HT-29 (cell line): ENCODE results near the gene KCNJ9. TPM values are rescaled to one million over a fixed set of nuclear protein-coding genes. Genes with fewer than 3 reads are reported as not detected.

ENCODE experiments used
- DNase-seq: peaks from one replicate; pipeline ENCODE4 v3.0.0-alpha.2; 2015; ENCODE audit warnings: low spot score
- total RNA-seq: library from RNA; depleted of rRNA; stranded (reverse); fragments of >200 nt; shearing (Covaris generic); gene quantifications from 2 replicates; pipeline ENCODE4 v1.2.3, GENCODE V29; 2014

The KCNJ9 gene
- total RNA-seq, 1 experiment from 2014 or later, result not detected

DNA sequence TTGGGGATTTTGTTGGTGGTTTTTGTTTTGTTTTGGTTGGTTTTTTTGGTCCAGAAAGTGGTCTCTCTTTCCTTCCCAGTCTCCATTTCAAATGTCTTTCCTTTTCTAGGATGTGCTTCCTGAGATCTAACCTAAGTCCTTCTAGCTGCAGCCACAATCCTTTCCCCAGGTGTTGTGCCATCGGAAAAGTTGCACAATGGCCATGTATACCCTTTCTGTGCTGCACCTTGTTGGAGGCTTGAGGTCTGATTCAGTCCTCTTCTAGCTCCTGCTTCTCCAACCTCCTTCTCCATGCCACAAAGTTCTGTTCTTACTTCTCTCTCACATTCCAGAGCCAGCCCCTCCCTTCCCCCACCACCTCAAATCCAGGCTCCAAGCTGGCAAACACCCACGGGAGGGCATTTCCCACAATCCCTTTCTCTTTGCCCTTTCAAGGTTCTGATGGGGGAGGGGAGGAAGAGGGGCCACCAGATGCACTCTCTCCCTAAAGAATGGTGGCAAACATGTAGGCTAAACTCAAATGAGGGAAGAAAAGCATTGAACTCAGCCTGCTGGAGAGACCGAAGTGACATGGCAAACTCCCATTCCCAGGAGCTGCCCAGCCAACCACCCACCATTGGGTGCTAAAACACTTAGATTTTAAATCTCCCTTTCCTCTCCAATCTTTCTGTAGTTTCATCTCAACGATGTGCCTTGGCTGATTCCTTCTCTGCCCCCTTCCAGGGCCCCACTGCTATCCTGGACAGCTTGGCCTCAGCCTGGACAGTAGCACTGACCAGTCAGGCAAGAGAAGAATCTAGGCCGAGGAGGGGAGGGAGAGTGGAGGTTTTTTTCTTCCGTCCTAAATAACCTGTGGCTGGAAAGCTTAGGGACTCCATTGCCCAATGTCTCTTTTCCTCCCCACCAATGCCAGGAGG, 14.3 kb upstream of the KCNJ9 start:
- DNase-seq, result no peak

DNA sequence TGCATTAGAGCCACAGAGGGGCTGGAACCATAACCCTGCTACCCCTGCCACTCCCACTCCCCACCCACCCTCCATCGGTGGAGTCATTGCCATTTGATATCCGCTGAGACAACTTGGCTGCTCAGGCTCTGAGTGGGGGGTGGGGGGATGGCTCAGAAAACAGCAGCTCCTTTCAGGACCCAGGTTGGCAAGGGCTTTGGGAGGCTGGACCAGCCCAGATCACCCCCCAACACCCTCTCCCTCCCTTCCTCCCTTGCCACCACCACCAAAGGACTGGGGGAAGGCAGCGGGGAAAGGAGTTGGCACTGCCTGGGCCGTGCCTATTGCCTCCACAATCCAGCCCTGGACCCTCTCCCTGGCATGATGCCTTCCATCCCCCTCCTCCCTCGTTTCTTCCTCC, 13.1 kb upstream of the KCNJ9 start:
- no peak for DNase-seq

DNA sequence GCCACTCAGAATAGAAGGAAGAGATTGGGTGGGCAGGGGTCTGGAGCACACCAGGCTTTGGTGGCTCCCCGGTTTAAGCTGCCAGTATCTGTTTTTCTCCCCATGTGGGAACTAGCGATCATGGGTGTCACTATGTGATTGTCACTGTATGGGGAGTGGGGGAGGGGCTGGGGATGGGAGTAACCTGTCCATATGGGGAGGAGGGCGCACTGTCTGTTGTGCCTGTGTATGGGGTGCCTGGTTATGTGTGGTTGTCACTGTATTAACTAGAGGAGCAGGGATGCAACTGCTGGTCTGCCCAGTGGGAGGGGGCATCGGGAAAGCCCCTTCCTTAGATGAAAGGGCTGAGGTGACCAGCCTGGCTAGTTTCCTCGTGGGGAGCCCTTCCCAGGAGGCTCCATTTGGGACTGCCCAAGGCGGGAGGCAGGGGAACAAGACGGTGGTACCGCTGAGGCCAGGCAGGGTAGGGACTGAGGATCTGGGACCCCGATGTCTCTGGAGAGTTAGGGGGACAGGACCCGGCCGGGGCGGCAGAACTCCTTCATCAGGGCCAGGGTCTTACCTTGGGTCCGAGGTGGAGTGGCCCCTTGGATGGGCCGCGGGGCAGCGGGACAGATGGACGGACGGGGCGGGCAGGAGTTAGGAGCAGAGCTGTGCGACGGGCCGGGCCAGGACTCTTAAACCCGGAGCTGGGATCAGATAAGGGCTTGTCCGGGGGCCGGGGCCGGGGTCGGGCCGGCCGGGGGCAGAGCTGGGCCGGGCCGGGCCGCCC, 11.7 kb upstream of the KCNJ9 start, which contains the start of gene KCNJ10:
Gene KCNJ10, minus strand, starts transcription at position 701 of the 772 bp plus-strand sequence. CDS start 27,628 bp downstream, outside the sequence.
- no peak for DNase-seq

DNA sequence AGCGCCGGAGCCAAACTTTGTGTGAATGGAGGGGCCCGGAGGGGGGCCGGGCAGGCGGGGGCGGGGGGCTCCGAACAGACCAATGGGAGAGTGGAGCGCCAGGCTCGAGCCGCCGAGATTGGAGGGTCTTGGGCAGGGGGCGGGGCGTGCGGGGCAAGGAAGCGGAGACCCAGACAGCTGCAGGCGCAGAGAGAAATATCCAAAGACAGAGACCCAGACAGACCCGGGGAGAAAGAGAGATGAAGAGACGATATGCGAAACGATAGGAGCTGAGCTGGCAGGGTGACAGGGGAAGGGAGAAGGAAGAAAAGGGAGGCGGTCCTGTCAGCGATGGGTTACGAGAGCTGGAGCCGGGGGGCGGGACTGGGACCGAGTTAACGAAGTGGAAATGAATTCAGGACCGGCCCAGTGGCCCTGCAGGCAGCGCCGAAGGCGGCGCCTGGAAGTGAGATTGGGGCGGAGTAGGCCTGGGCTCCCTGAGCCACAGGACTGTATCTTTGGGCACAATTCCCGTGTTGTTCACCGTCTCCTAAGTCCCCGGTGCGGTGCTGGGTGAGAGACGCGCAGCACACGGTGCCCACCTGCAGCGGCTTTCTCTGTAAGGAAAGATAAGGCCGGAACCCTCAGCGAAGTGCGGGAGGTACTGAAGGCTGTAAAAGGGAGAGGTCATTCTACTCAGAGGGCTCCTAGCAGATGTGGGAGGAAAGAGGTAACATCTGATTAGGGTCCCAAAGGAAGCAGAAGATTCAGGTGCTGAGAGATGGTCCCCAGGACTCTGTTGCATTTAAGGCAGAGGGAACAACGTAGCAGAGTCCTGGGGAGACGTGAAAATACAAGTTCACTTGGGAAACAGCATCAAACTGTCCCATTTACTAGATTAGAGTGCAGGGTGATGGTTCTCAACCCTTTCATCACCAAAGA, 10.8 kb upstream of the KCNJ9 start:
- DNase-seq, result peak; percentile 34

DNA sequence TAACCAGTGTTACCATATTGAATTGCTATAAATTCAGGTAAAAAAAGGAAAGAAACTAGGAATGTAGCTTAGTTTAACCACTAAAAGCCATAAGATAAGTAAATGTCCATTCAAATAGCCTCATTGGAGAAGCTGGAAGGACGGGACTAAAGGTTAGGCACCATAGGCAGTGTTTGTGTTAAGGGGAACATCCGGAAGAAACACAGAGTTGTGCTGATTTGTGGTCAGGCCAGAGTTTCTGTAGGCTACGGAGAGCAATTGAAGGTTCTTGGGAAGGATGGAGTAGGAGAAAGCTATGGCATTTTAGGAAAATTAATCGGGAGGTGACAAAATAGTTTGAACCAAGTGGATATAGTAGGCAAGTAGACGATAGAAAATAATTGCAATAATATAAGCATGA, 10.0 kb upstream of the KCNJ9 start:
- DNase-seq, result no peak

DNA sequence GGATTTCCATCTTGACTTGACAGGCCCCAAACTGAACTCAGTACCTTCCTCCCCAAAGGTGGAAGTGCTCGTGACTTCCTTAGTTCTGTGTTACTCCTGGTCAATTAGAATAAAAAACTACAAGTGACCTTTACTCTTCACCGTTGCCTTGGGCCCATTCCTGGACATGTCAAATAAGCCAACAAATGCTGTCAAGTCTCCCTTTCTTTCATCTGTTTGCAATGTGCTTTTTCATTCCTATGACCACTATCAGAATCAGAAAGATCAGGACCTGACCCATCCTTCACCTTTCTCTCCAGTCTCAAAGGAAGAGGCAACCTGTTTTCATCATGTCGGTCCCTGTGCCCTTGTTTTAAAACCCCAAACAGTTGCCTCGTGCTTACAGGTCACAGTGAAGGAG, 6.5 kb upstream of the KCNJ9 start:
- DNase-seq, result no peak

DNA sequence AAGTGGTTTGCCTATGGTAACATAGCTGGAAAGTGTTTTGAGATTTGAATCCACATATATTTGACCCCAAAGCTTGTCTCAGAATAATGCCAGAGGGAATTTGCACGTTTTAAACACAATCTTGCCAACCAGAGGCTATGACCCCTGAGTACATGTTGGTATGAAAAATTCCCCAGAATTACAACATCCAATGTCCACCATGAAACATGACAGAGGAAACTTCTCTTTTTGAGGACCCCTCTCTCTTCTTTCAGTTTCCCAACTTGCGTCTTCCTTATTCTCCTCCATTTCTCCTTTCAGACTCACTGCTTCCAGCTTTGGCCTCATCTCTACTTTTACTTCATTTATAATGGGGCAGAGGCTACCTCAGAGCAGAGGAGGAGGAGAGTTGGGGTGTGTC, 5.5 kb upstream of the KCNJ9 start:
- no peak for DNase-seq

DNA sequence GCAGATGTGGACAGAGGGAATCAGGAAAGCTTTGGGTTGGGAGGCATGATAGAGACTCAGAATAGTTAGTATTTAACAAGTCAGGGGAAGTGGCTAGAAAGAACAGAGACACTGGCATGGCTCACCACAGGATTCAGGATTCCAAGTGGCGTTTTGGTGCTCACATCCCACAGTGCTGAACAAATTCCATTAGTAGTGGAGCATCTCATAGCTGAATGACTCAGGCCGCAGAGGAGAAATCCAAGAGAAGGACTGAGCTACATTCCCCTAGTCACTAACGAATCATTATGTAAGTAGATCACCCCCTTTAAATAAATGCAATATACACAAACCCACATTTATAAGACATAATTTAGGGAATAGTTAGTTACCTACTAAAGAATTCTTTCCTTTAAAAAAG, 5.0 kb upstream of the KCNJ9 start:
- DNase-seq, result no peak

DNA sequence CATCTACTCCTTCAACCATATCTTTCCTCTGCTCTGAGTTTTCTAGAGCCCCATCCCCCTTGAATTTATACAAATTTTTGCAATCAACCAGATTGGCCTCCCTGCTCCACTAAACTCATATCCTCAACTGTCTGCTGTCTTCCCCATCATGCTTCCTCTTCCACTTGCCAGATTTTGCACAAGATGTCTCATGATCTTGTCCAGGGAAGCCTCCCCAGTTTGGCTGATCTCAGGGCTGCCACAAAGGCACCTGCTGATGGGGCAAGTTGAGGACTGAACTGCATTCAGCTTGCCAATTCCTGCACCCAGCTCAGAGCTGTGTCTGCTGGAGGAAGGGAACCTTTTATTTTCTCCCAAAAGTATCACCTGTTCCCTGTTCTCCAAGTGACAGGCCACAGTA, 3.9 kb upstream of the KCNJ9 start:
- no peak for DNase-seq

DNA sequence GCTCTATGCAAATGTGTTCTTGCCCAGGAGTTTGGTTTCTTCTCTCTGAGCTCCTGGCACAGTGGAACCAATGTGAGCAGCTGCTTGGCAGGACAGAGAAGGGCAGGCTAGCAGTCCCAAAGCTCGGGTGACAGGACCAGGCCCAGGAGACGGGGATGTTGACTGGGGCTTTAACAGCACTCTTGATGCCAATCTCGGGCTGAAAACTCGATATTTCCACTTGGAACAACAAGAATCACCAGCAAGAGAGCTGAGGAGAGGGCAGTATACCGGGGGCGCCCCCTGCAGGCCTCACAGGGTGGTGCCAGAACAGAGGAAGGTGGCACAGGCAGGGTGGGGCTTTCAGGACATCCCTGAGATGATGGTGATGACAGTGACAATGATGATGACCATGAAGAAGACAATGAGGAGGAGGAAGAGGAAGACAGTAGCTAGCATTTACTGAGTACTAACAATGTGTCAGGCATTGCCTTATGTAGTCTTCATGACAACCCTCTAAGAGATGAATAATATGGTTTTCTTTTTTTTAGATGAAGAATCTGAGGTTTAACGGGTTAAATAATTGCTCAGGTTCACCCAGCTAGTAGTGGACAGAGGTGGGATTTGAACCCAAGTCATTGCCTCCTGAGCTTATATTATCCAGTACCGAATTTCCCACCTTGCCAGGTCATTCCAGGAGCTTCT, 2.7 kb upstream of the KCNJ9 start:
- peak; percentile 46 for DNase-seq

DNA sequence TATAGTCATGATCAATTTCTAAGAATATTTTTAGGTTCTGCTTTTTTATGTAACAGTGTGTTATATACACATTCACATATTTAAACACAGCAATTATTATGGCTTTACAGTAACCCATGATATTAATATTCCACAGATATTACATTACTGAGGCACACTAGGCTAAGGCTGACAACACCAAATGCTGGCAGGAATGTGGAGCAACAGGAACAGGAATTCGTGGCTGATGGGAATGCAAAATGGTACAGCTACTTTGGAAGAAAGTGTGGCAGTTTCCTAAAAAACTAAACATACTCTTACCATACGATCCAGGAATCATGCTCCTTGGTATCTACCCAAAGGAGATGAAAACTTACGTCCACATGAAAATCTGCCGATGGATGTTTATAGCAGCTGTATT, 1.9 kb upstream of the KCNJ9 start:
- DNase-seq, result no peak

DNA sequence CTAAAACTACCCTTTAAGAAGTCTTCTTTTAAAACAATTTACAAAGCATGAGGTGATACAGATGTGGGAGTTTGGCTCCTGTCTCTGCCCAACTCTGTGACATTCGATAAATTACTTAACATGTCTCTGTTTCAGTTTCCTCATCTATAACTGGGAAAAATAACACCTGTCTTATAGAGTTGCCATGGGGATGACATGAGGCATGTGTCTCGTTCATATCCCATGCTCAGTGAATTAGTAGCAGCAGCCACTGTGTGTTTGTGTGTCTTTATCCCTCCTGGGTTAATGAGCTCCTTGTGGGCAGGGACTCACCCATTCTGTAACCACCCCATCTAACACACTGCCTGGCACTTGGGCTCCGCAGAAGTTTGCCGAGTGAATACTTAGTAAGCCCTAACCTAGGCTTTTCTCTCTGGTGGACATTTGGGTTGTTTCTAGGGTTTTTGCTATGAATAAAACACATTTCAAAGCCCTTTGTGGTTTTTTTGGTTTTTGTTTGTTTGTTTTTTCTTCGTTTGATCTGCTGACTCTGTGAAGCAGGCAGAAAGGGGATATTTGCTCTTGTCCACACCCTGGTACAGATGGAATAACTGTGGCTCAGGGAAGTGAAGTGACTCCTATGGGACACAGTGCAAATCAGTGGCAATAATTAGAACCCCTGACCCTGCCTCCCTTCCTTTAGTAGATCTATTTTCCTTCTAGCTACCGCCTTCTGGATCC, 797 bp upstream of the KCNJ9 start:
- no peak for DNase-seq

DNA sequence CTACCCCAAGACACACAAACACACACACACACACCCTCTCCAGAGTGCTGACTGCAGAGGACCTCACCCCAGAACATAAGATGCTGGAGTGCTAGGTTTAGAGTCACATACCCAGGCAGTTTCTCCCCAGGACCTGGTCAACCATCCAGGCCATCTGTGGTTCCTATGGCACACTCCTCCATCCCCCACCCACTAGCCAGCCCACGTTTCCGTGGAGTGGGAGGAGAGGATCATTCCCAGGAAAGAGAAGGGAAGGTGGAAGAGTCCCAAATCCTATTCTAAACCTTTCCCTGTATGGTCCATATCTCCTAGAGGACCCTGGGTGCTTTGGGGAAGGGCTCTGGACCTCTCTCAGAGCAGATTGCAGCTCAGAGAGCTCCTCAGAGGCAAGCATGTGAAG, 1.1 kb downstream of the KCNJ9 start:
- no peak for DNase-seq

DNA sequence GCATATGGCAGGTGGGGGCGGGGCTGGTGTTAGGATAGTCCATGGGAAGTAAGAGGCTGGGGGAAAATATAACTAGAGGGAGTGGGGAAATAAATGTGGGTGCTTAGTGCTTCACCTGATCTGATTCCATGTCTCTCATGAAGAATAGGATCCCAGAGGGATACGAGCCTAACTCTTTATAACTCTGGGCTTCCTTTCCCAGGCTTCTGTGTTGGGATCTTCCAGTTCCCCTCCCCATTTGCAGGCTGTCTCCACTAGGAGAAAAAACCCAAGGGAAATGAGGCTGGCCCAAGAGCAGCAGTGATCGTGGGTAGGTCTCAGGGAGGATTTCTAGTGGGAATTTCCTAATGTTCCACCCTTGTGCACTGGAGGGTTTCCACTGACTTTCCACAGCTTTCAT, 1.6 kb downstream of the KCNJ9 start:
- DNase-seq, result no peak

DNA sequence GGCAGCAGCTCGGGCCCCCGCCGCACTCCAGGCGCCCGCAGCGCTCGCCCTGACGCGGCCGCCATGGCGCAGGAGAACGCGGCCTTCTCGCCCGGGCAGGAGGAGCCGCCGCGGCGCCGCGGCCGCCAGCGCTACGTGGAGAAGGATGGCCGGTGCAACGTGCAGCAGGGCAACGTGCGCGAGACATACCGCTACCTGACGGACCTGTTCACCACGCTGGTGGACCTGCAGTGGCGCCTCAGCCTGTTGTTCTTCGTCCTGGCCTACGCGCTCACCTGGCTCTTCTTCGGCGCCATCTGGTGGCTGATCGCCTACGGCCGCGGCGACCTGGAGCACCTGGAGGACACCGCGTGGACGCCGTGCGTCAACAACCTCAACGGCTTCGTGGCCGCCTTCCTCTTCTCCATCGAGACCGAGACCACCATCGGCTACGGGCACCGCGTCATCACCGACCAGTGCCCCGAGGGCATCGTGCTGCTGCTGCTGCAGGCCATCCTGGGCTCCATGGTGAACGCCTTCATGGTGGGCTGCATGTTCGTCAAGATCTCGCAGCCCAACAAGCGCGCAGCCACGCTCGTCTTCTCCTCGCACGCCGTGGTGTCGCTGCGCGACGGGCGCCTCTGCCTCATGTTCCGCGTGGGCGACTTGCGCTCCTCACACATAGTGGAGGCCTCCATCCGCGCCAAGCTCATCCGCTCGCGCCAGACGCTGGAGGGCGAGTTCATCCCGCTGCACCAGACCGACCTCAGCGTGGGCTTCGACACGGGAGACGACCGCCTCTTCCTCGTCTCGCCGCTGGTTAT, 2.8 kb downstream of the KCNJ9 start:
- no peak for DNase-seq

DNA sequence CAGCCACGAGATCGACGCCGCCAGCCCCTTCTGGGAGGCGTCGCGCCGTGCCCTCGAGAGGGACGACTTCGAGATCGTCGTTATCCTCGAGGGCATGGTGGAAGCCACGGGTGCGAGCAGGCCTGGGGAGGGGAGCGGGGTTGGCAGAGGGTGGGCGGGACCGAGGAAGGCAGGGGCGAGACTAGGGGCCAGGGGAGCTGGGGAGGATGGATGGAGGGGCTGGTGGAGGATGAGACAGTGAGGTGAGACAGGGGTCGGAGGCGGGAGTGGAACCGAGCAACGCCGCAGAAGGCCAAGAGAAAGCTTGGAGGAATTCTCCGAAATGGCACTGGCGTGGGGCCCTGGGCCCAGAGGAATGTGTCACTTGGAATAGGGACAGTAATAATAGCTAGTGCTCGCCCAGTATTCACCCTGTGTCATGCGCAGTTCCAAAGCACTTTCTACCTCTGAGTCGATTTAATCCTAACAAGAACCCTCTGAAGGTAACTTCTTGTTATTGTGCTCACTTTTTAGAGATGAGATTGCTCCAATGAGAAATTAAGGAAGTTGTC, 3.5 kb downstream of the KCNJ9 start:
- DNase-seq, result no peak

DNA sequence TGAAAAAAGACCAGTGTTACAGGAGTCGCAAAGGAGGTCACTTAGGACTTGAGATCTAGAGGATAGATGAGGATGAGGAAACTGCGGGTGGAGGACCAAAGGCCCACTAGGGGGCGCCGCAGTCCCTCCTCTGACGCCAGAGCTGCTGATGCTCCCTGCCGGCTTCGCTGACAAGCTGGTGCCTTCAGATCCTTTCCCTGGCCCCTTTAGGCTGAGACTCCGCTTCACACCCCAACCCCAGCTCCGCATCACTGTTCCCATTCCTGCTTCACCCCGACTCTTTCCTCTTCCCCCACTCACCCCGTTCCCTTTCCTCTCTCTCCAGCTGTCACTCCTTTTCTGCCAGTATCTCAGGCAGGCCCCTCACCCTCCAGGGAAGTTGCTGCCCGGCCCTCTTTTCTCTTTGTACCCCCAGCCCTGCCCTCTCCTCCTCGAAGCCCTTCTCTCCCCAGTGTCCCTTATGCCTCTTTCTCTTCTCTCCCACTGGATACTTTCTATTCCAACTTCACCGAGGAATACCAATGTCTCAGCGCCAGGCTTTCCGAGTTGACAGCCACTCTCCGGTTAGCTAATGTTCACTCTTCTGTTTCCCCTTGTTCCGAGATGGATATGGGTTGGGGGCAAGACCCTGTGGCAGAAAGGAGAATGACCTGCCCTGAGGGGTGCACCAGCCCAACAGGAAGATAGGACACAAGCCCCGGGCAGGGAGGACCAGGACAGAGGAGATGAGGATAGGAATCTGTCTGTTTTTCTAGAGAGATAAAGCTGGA, 4.5 kb downstream of the KCNJ9 start:
- DNase-seq, result peak; percentile 83

DNA sequence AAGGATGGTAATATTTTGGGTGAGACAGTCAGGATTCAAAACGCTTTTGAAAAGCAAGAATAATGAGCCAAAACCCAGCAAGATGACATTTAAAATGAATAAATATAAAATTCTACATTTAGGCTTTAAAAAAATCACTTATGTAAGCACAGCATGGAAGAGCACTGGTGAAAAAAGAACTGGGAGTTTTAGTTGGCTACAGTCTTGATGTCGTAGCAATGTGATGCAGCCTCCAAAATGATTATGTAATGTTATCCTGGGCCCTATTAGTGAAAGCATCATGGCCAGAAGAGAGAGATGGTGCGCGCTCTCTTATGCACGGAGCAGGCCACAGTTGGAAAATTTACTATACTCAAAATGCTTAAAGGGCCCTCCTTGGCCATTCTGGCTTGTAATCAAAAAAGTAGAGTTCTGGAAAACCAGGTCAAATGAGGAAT, 5.1 kb downstream of the KCNJ9 start:
- DNase-seq, result no peak
